ENCODE measurements around the gene ENPP3. TPM values are rescaled to one million over a fixed set of nuclear protein-coding genes. Genes with fewer than 3 reads are reported as not detected.

The ENPP3 gene
- total and polyA plus RNA-seq, 10 donors, result 0.23 to 1.3 (median 0.54) TPM

GRCh38 chr6:131791476-131791875, 154.4 kb downstream of the ENPP3 start:
- H3K27ac ChIP-seq, result no peak overlapping the region
- H3K4me3 ChIP-seq, result no peak overlapping the region
- no peaks in the 10 kb centered on the region for H3K36me3 ChIP-seq
- no peak for TF ChIP-seq POLR2AphosphoS5 (IDR thresholded peaks at IDR 0.05)
- no peak for TF ChIP-seq POLR2A (IDR thresholded peaks at IDR 0.05)
- no peak for TF ChIP-seq CTCF (IDR thresholded peaks at IDR 0.05 in 8 of 11, conservative IDR thresholded peaks at IDR 0.05 in 3 of 11)
- no peaks in the 10 kb centered on the region for H3K27me3 ChIP-seq (replicated peaks in 1 of 7)
- 65 to 89% (median 83%) methylated on average over 5 of the region's 5 CpGs for WGBS, 5 donors
- H3K9me3 ChIP-seq, result no peaks in the 10 kb centered on the region
- DNase-seq, result no peak
- no peaks in the 10 kb centered on the region for H3K4me1 ChIP-seq
- intact Hi-C loops (cut with DNase I; ENCODE audit: low total_unique reads), result no loop called here

GRCh38 chr6:131792091-131792496, 155.0 kb downstream of the ENPP3 start:
- Histone ChIP-seq H3K9me3 (no peaks in the 10 kb centered on the region), H3K4me3 (no peak overlapping the region), H3K27ac (no peak overlapping the region), H3K36me3 (no peaks in the 10 kb centered on the region), H3K4me1 (no peaks in the 10 kb centered on the region), H3K27me3 (replicated peaks in 1 of 7) (peaks cover 0 to 5% (median 0%) of the 10 kb centered on the region in 7 donors)
- TF ChIP-seq CTCF (IDR thresholded peaks at IDR 0.05 in 8 of 11, conservative IDR thresholded peaks at IDR 0.05 in 3 of 11), result no peak
- TF ChIP-seq POLR2A (IDR thresholded peaks at IDR 0.05), result no peak
- no peak for TF ChIP-seq POLR2AphosphoS5 (IDR thresholded peaks at IDR 0.05)
- intact Hi-C loops (cut with DNase I; ENCODE audit: low total_unique reads), result no loop called here
- WGBS, 5 donors, result 83 to 91% (median 84%) methylated on average over 6 of the region's 6 CpGs
- no peak for DNase-seq

DNA sequence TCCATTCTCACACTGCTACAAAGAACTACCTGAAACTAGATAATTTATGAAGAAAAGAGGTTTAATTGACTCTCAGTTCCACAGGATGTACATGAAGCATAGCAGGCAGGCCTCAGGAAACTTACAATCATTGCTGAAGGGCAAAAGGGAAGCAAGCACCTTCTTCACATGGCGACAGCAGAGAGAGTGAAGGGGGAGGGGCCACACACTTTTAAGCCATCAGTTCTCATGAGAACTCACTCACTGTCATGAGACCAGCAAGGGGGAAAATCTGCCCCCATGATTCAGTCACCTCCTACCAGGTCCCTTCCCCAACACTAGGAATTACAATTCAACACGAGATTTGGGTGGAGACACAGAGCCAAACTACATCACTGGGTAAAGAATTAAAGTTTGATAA, 158.3 kb downstream of the ENPP3 start:
- H3K27ac ChIP-seq, result no peak overlapping the region
- WGBS, 5 donors, result 66 to 87% (median 69%) methylated on average over 2 of the region's 2 CpGs
- intact Hi-C loops (cut with DNase I; ENCODE audit: low total_unique reads), result no loop called here

More for the DNA sequence above, 158.3 kb downstream of the ENPP3 start:
- no peak for TF ChIP-seq POLR2AphosphoS5 (IDR thresholded peaks at IDR 0.05)
- TF ChIP-seq CTCF (IDR thresholded peaks at IDR 0.05 in 8 of 11, conservative IDR thresholded peaks at IDR 0.05 in 3 of 11), result no peak
- TF ChIP-seq POLR2A (IDR thresholded peaks at IDR 0.05), result no peak
- no peaks in the 10 kb centered on the region for H3K4me1 ChIP-seq
- peaks cover 0 to 5% (median 0%) of the 10 kb centered on the region in 7 donors for H3K27me3 ChIP-seq (replicated peaks in 1 of 7)
- H3K9me3 ChIP-seq, result peaks cover 0 to 5% (median 0%) of the 10 kb centered on the region in 8 donors
- H3K4me3 ChIP-seq, result no peak overlapping the region
- H3K36me3 ChIP-seq, result no peaks in the 10 kb centered on the region
- DNase-seq, result no peak

Small RNAs within 50 kb of the gene (microRNA-seq; reads per million reads assigned to microRNA genes)
- gene MIR548H5, result 0 reads per million in 3 donors

Small RNAs within 50 kb of the gene (small RNA-seq; reads per million reads assigned to genes)
- gene MIR548H5, result 0 reads per million in 4 donors
- gene RNU4-18P, result 0 reads per million in 4 donors

Other genes with a start within 250 kb of the ENPP3 start
- gene ARG1, start 64.1 kb upstream of the ENPP3 start, total RNA-seq, result 10 to 100 TPM; 16.5 to 67.4 (median 32.0) TPM
- gene ARG1, start 64.1 kb upstream of the ENPP3 start, polyA plus RNA-seq, result 1 to 10 TPM; 2.7 to 7.1 (median 3.2) TPM
- gene MED23, start 9.1 kb upstream of the ENPP3 start, total RNA-seq, result 10 to 100 TPM; 33.2 to 52.6 (median 42.3) TPM
- gene MED23, start 9.1 kb upstream of the ENPP3 start, polyA plus RNA-seq, result 10 to 100 TPM; 15.3 to 22.4 (median 16.7) TPM
- gene OR2A4, start 64.1 kb downstream of the ENPP3 start, total RNA-seq, result not detected
- gene OR2A4, start 64.1 kb downstream of the ENPP3 start, polyA plus RNA-seq, result under 1 TPM in 2 of 3 donors, not detected in 1; 0.16 to 0.33 TPM
- not detected for gene CTAGE9, start 73.7 kb downstream of the ENPP3 start, total RNA-seq
- gene CTAGE9, start 73.7 kb downstream of the ENPP3 start, polyA plus RNA-seq, result not detected
- gene ENPP1, start 170.7 kb downstream of the ENPP3 start, total RNA-seq, result 10 to 100 TPM in 1 of 7 donors, 1 to 10 TPM in 6; 2.2 to 10.6 (median 3.6) TPM
- under 1 TPM; 0.46 to 0.74 (median 0.64) TPM for gene ENPP1, start 170.7 kb downstream of the ENPP3 start, polyA plus RNA-seq